ENCODE results near the gene CTH. TPM values are rescaled to one million over a fixed set of nuclear protein-coding genes. Genes with fewer than 3 reads are reported as not detected.
A peak's percentile ranks its signal among the peaks of the same experiment; 100 is the strongest.

CTH gene
- total RNA-seq, 4 donors from 2014 or later, result 1.7 to 4.4 (median 2.8) TPM

DNA sequence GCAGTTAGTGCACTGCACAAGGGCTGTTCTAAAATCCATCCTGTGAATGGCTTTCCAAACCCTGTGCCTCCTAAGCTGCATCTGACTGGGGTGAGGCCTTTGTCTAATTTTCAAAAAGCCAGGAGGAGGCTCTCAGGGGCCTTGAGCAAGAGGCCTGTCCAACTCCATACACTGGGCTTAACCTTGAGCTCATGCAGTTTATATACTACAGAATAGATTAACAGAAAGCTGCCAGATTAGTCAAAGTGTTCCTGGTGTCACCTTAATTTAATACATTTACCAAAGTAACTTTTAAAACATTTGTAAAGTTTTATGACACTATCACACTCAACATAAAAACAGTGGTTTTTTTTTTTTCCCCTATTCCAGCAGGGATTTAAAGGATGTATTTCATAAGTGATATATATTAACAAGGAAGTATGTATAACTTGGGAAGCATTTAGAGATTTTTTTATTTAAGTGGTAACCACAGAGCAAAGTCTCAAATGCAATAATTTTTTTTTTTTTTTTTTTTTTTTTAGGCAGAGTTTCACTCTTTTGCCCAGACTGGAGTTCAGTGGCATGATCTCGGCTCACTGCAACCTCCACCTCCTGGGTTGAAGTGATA lies 23.3 kb downstream of the CTH start:
- Histone ChIP-seq H3K27ac (no peak overlapping the region), H3K9me3 (no peaks in the 10 kb centered on the region)

DNA sequence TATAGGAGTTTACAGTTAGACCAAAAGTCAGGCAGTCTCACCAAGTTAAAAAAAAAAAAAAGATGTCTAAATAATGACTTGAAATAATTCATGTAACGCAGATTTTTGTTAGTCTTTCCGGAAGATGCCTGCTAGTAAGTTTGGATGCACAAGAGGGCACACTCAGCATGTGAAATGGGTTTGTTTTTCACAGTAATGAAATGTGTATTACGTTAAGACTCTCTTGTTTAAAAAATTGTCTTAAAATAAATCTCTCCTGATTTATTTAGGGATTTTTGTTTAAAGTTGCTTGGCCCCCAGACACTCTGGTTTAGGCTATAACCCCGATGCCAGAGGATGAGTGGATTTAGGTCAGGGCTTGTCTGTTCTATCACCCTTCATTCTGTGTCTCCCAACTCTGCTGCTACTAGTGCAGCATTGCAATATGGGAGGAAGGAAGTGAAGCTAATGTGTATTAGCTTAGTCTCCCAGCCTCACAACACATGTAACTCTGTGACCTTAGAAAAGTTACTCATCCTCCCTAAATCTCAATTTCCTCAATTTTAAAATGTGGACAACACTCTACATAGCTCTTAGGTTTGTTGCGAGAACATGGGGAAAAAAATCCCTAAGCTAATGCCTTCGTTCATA lies 25.7 kb downstream of the CTH start:
- Histone ChIP-seq H3K9me3 (no peaks in the 10 kb centered on the region), H3K27ac (no peak overlapping the region), H3K27me3 (no peaks in the 10 kb centered on the region), H3K4me3 (no peak overlapping the region), H3K36me3 (peaks cover 0 to 24% (median 0%) of the 10 kb centered on the region in 3 donors), H3K4me1 (no peaks in the 10 kb centered on the region)
- TF ChIP-seq, protein P1, sequence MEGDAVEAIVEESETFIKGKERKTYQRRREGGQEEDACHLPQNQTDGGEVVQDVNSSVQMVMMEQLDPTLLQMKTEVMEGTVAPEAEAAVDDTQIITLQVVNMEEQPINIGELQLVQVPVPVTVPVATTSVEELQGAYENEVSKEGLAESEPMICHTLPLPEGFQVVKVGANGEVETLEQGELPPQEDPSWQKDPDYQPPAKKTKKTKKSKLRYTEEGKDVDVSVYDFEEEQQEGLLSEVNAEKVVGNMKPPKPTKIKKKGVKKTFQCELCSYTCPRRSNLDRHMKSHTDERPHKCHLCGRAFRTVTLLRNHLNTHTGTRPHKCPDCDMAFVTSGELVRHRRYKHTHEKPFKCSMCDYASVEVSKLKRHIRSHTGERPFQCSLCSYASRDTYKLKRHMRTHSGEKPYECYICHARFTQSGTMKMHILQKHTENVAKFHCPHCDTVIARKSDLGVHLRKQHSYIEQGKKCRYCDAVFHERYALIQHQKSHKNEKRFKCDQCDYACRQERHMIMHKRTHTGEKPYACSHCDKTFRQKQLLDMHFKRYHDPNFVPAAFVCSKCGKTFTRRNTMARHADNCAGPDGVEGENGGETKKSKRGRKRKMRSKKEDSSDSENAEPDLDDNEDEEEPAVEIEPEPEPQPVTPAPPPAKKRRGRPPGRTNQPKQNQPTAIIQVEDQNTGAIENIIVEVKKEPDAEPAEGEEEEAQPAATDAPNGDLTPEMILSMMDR (IDR thresholded peaks at IDR 0.05), result peak in 2 of 6 experiments; percentile 12 to 23
- no peak for TF ChIP-seq POLR2A (IDR thresholded peaks at IDR 0.05)
- DNase-seq, result no peak

More for the DNA sequence above, 23.3 kb downstream of the CTH start:
- no peaks in the 10 kb centered on the region for H3K27me3 ChIP-seq
- H3K4me3 ChIP-seq, result no peak overlapping the region
- H3K4me1 ChIP-seq, result peaks cover 0 to 4% (median 0%) of the 10 kb centered on the region in 4 donors
- no peak for DNase-seq
- H3K36me3 ChIP-seq, result peaks cover 0 to 27% (median 0%) of the 10 kb centered on the region in 3 donors
- TF ChIP-seq POLR2A (IDR thresholded peaks at IDR 0.05), result no peak
- TF ChIP-seq, protein P1 (IDR thresholded peaks at IDR 0.05), result no peak

DNA sequence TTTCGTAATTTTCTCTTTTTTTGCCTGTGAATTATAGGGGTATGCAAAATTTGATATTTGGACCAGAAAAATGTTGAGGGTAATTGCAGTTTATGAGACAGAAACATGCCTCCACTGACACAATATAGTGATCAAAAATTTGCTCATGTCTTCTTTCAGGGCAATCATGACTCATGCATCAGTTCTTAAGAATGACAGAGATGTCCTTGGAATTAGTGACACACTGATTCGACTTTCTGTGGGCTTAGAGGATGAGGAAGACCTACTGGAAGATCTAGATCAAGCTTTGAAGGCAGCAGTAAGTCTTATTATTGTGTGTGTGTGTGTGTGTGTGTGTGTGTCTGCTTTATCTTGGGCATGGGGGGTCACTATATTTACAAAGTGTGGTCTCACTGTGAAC lies 27.5 kb downstream of the CTH start:
- H3K27me3 ChIP-seq, result no peaks in the 10 kb centered on the region
- H3K4me3 ChIP-seq, result no peak overlapping the region
- H3K9me3 ChIP-seq, result no peaks in the 10 kb centered on the region
- H3K36me3 ChIP-seq, result peaks cover 0 to 17% (median 0%) of the 10 kb centered on the region in 3 donors
- no peak overlapping the region for H3K27ac ChIP-seq
- H3K4me1 ChIP-seq, result no peaks in the 10 kb centered on the region
- no peak for TF ChIP-seq POLR2A (IDR thresholded peaks at IDR 0.05)
- DNase-seq, result no peak

DNA sequence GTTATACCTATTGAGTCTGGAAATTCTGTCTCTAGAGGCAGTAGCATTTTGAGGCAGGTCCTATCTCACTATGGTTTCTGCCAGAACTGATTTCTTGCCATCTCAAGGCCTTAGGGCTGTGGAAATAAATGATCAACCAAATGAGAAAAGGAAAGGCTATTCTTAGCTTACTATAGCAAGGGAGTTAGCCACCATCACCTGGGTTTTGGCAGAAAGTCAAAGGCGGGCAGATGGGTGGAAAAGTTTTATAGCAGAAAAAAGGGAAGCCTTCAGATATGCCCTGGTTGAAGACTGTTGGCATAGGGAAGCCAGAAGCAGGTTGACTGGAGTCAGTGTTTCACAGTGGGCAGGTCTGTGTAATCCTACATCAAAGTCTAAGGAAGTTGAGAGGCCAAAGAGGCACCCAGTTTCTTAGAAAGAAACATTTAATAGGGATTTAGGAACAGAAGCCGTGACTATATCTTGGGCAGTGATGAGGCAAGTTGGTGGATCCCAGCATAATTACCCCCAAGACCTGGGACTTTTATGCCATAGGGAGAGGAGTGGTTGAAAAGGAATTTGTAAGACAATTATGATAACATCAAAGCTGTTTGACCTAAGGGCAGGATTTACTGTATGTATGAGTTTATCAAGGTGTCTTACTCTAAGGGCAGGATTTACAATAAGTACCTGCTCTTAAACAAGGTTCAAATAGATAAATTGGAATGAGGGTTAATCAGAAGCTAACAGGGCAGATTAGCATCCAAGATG lies 29.7 kb downstream of the CTH start:
- H3K36me3 ChIP-seq, result peaks cover 0 to 9% (median 0%) of the 10 kb centered on the region in 3 donors
- no peak overlapping the region for H3K4me3 ChIP-seq
- no peaks in the 10 kb centered on the region for H3K27me3 ChIP-seq
- H3K9me3 ChIP-seq, result no peaks in the 10 kb centered on the region
- no peak overlapping the region for H3K27ac ChIP-seq
- no peak for TF ChIP-seq POLR2A (IDR thresholded peaks at IDR 0.05)
- TF ChIP-seq, protein P1 (IDR thresholded peaks at IDR 0.05), result no peak
- H3K4me1 ChIP-seq, result no peaks in the 10 kb centered on the region
- no peak for DNase-seq

DNA sequence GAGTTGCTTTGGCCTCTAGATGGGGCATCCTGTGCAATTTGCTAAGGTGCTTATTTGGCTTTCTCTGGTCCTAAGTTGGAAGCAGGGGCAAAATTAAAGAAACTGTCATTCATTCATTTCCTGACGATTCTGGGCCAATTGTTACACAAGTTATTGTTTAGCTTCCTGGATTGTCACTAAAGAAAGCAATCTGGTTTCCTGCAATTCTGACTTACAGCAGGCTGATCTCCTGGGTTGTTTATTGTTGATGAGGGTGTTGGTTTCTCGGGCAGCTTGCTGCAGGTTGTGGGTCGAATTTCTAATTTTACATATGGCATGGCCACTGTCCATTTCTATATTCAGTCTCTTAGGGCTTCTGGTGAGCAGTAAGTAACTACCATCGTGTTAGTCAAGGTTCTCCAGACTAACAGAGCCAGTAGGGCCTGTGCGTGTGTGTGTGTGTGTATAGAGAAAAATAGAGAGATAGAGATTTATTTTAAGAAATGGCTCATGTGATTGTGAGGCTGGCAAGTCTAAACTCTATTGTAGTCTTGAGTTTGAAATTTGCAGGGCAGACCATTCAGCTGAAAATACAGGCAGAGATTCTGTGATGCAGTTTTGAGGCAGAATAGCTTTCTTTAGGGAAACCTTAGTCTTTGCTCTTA lies 30.4 kb downstream of the CTH start:
- H3K9me3 ChIP-seq, result no peaks in the 10 kb centered on the region
- no peak for DNase-seq
- H3K27ac ChIP-seq, result no peak overlapping the region
- H3K36me3 ChIP-seq, result peaks cover 0 to 9% (median 0%) of the 10 kb centered on the region in 3 donors
- no peak overlapping the region for H3K4me3 ChIP-seq
- H3K27me3 ChIP-seq, result no peaks in the 10 kb centered on the region
- H3K4me1 ChIP-seq, result no peaks in the 10 kb centered on the region
- TF ChIP-seq, protein P1 (IDR thresholded peaks at IDR 0.05), result no peak
- TF ChIP-seq POLR2A (IDR thresholded peaks at IDR 0.05), result no peak
